C4-2B (cell line): ENCODE measurements around the gene ZKSCAN1.
"Not testable (repeated sequence)": the region's sequence is repeated elsewhere in the genome, so short reads cannot be mapped to it uniquely, and the experiment has no call there.

Experiments
- H3K27ac ChIP-seq: fragments of 450-650 bp; 2 replicates; pipeline ENCODE4 v1.5.1; 2017
- ZFX ChIP-seq: fragments of 450-650 bp; IDR thresholded peaks from 2 replicates; pipeline ENCODE4 v1.6.1; 2017
- TF ChIP-seq, protein P1 (sequence below): fragments of 450-650 bp; conservative IDR thresholded peaks from 2 replicates; pipeline ENCODE4 v1.5.1; 2017; ENCODE audit warnings: mild to moderate bottlenecking

Gene ZKSCAN1

DNA sequence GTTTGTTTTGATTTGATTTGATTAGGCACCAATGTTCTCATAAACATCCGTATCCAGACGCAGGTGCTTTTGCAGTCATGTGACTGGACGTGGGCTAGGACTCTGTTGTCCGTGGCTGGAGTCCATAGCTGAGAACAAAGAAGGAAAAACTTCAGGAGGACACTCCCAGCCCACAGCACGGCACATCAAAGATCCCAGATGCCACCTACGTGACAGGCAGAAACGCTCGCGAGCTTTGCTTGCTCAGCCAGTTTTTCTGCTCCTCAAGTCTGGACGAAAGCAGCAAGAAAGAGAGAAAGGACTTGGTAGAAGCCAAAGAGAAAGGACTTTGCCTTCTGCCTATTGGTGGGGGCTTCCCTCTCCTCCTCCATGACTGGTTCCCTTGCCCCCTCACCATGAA is 6.9 kb upstream of the ZKSCAN1 start:
- no peak for TF ChIP-seq ZFX
- TF ChIP-seq, protein P1, sequence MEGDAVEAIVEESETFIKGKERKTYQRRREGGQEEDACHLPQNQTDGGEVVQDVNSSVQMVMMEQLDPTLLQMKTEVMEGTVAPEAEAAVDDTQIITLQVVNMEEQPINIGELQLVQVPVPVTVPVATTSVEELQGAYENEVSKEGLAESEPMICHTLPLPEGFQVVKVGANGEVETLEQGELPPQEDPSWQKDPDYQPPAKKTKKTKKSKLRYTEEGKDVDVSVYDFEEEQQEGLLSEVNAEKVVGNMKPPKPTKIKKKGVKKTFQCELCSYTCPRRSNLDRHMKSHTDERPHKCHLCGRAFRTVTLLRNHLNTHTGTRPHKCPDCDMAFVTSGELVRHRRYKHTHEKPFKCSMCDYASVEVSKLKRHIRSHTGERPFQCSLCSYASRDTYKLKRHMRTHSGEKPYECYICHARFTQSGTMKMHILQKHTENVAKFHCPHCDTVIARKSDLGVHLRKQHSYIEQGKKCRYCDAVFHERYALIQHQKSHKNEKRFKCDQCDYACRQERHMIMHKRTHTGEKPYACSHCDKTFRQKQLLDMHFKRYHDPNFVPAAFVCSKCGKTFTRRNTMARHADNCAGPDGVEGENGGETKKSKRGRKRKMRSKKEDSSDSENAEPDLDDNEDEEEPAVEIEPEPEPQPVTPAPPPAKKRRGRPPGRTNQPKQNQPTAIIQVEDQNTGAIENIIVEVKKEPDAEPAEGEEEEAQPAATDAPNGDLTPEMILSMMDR, result no peak
- H3K27ac ChIP-seq, result peak overlapping the region; percentile 3; the same call in 1 of the 2 replicates

DNA sequence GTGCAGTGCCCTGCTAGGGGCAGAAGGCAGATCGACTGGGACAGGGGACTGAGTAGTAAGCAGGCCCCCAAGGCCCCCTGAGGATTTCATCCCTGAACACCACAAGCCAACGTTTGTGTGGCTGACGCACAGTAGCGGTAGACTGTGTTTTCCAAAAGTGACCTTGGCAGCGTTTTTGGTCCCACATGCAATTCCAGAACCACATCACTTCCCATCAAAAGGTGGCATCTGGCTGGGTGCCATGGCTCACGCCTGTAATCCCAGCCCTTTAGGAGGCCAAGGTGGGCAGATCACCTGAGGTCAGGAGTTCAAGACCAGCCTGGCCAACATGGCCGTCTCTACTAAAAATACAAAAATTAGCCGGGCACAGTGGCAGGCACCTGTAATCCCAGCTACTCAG is 5.4 kb upstream of the ZKSCAN1 start:
- H3K27ac ChIP-seq, result not testable (repeated sequence)

DNA sequence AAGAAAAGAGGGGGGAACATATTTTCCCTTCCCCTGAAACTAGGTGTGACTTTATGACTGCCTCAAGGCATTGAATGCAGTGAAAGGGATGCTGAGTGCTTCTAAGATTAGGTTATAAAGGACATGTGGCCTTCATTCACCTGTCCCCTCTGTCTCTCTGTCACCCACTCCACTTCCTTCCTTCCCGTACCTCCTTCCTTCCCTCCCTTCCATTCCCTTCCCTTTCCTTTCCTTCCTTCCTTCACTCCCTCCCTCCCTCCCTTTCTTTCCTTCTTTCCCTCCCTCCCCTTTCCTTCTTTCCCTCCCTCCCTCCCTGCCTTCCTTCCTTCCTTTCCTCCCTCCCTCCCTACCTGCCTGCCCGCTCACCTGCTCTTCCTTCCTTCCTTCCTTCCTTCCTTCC is 4.5 kb upstream of the ZKSCAN1 start:
- TF ChIP-seq, protein P1, result no peak
- TF ChIP-seq ZFX, result no peak
- H3K27ac ChIP-seq, result no peak overlapping the region

DNA sequence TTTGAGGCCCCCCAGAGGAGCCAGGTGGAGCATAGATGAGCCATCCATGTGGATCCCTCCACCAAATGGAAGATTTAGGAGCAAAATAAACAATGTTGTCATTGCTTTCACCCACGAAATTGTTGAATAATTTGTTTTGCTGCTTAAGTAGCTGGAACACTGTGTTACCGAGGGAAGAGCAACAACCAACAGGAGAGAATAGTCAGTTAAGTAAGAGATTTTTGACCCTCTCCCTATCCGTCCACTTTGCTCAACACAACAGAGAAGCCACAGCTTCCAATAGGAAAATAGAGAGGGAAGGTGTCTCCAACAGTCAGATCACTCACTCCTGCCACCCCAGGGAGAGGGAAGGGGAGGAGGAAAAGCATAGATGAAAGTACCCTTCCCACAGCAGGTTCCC is 3.9 kb upstream of the ZKSCAN1 start:
- TF ChIP-seq, protein P1, result no peak
- no peak for TF ChIP-seq ZFX

DNA sequence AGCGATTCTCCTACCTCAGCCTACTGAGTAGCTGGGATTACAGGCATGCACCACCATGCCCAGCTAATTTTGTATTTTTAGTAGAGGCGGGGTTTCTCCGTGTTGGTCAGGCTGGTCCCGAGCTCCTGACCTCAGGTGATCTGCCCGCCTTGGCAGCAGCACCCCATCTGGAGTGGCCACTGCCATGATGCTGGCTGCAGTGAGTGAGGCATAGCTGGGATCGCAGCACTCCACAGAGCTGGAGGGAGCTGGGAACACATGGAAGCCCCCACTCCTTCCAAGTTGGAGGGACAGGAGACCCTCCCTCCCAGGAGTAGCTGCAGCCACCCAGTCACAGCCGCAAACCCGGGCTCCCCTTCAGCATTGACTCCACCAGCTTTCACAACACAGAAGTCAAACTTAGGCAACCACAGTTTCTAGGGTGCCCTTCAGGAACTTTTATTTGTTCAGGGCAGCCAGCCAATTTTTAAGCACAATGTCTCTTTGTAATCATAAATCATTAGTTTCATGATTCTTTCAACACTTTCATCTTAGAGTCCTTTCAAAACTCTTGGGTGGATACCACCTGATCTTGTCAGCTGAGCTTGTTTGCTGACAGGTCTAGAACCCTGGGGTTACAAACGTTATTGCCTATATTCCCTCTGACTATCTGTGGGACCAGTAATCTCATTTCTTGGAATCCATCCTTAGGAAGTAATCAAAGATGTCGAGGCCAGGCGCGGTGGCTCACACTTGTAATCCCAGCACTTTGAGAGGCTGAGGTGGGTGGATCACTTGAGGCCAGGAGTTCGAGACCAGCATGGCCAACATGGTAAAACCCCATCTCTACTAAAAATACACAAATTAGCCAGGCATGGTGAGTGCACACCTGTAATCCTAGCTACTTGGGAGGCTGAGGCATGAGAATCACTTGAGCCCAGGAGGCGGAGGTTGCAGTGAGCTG is 2.7 kb upstream of the ZKSCAN1 start:
- H3K27ac ChIP-seq, result not testable (repeated sequence)

More for the DNA sequence above, 3.9 kb upstream of the ZKSCAN1 start:
- H3K27ac ChIP-seq, result no peak overlapping the region

DNA sequence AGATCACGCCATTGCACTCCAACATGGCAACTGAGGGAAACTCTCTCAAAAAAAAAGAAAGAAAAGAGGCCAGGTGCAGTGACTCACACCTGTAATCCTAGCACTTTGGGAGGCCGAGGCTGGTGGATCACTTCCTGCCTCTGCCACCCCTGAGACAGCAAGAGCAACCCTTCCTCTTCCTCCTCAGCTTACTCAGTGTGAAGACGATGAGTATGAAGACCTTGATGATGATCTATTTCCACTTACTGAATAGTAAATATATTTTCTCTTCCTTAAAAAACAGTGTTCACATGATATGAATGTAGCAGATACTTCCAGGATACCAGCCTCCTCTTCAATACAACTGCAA is 2.1 kb upstream of the ZKSCAN1 start:
- H3K27ac ChIP-seq, result no peak overlapping the region
- TF ChIP-seq, protein P1, result no peak
- no peak for TF ChIP-seq ZFX

DNA sequence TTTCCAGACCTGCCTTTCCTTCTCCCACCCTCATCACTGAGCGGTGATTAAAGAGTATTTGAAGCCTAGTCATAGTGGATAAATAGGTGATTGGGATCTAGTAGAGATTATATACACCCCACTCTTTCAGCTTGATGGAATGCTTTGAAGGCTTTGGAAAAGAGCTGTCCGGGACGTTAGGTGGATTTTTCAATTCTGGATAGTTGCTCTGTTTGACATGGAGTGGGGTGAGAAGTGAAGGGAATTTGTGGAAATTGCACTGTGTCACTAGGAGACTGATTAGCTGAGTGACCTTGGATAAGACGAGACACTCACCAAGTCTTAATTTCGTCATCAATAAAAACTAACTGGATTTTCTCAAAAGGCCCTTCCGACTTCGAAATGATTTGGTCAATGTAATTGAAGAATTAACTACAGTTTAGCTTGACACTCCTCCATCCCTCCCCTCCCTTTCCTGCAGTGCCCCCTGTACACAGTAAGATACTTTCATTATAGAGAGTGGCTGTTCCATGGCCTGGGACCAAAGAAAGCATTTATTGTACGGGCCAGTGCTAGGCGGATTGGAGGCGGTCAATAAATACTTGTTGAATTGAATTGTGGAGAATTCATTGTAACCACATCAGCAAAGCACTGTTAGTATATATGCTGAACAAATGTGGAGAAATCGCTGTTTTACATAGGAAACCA is 962 bp downstream of the ZKSCAN1 start:
- no peak for TF ChIP-seq ZFX
- TF ChIP-seq, protein P1, result no peak
- peak overlapping the region; percentile 96 for H3K27ac ChIP-seq

DNA sequence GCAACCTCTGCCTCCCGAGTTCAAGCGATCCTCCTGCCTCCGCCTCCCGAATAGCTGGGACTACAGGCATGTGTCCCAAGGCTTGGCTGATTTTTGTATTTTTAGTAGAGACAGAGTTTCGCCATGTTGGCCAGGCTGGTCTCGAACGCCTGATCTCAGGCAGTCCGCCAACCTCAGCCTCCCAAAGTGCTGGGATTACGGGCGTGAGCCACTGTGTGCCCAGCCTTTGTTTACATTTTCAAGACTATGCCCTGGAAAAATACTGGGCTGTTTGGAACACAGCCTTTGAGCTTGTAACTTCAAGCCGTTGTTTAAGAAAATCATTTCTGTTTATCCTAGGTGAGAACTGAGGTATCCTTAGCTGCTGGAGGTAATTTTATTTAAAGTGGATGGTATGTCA is 1.9 kb downstream of the ZKSCAN1 start:
- H3K27ac ChIP-seq, result peak overlapping the region; percentile 59
- TF ChIP-seq, protein P1, result no peak
- no peak for TF ChIP-seq ZFX
